22Rv1 (cell line): ENCODE results near the gene GINS2.

Experiments
- ZFX ChIP-seq: fragments of 450-650 bp; IDR thresholded peaks from 2 replicates; pipeline ENCODE4 v1.6.1; 2017; ENCODE audit warnings: antibody characterized with exemption, borderline replicate concordance
- TF ChIP-seq, protein P1 (sequence below): fragments of 450-650 bp; IDR thresholded peaks from 2 replicates; pipeline ENCODE4 v1.5.1; 2017; ENCODE audit warnings: mild to moderate bottlenecking

DNA sequence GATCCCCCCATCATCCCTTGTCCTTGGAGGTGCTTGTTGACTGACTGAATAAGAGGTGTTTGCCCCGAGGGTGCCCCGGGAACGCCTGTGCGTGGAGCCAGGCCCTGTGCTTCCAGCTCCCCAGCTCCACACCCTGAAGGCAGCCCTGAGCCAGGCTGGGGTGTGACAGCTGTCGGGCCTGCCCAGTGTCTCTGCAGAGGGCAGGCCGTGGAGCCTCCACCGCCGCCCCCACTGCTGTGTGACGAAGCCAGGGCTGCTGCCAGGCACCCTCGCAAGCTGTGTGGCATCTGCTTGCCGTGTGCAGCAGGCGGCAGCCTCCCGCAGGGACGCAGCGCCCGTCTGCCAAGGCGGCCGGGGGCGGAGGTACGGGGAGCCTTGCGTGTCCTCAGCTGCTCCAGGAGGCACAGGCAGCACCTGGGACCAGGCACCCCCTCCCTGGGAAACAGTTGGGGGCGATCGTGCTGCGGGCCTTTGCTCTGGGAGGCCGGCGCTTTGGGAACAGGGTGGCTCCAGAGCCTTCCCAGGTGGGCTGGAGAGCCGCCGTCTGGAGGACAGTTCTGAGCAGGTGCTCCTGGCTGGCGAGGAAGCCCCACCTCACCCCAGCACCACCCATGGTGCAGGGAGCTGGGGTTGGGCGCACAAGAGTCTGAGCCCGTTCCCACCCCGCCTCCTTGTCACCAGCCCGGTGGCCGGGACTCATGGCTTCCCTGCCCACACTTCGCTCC is 49.1 kb downstream of the GINS2 start:
- TF ChIP-seq, protein P1, sequence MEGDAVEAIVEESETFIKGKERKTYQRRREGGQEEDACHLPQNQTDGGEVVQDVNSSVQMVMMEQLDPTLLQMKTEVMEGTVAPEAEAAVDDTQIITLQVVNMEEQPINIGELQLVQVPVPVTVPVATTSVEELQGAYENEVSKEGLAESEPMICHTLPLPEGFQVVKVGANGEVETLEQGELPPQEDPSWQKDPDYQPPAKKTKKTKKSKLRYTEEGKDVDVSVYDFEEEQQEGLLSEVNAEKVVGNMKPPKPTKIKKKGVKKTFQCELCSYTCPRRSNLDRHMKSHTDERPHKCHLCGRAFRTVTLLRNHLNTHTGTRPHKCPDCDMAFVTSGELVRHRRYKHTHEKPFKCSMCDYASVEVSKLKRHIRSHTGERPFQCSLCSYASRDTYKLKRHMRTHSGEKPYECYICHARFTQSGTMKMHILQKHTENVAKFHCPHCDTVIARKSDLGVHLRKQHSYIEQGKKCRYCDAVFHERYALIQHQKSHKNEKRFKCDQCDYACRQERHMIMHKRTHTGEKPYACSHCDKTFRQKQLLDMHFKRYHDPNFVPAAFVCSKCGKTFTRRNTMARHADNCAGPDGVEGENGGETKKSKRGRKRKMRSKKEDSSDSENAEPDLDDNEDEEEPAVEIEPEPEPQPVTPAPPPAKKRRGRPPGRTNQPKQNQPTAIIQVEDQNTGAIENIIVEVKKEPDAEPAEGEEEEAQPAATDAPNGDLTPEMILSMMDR = no peak
- no peak for TF ChIP-seq ZFX
